ENCODE measurements around the gene LAPTM4A. TPM values are rescaled to one million over a fixed set of nuclear protein-coding genes. Genes with fewer than 3 reads are reported as not detected.
"Not testable (repeated sequence)": the region's sequence is repeated elsewhere in the genome, so short reads cannot be mapped to it uniquely, and the experiment has no call there.

LAPTM4A gene
- total RNA-seq, 1 donor from 2014 or later: 31.9 TPM

DNA sequence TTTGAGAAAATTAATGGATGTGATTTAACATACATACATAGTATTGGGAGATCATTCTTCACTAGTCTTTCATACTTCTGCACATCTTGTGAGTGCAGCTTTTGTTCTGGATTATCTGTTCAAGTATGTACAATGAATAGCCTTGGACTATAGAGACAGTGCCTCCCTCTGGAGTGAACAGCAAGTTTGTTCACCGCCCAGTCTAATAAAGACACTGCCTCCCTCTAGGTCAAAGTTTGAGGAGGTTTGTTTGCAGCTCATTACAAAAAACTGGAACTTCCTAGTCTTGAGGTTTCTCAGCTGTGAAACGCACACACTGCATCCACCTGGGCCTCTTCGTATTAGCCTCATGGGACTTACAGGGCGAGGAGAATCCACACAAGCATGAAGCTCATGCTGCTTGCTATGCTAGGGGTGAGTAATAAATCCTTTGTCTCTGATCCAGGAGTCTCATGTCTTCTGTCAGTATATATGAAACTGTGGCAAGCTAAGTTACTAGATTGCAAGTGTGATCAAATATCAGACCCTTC lies 26.0 kb upstream of the LAPTM4A start:
- intact Hi-C loops (cut with micrococcal nuclease): no loop called here

DNA sequence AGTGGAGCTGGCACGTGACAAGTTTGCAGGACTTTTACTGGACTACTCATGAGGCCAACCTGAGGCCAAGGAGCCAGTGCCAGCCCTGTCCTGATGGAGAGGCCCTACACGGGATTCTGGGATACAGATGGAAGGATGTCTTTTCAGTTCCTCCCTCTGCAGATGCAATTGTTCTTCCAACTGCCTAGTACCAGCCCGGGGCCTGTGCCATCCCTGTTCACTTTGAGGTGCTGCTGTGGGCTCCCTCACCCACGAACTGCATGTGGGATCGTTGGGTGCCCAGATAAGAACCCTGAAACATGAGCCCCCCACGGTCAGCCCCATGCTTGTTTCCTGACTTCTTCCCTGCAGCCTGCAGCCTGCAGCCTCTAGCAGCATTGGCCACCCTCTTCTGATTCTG lies 25.3 kb upstream of the LAPTM4A start:
- intact Hi-C loops (cut with micrococcal nuclease): no loop called here

DNA sequence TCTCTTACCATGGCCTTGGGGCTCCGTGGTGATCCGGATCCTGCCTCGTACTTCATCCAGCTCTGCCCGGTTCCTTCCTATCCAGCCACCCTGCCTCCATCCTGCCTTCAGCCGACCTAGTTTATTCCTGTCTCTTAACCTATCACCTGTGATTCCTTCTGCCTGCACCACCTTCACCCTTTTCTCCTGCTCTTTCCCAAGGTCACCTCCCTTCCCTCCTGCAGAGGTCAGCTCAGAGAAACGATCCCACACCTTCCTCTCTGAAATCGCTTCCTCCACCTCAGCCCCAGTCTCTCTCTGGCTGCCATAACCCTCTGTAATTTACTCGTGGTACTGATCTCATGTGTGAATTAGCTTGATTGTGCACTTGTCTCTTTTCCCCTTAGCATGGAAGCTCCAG lies 23.5 kb upstream of the LAPTM4A start:
- intact Hi-C loops (cut with micrococcal nuclease): no loop called here

DNA sequence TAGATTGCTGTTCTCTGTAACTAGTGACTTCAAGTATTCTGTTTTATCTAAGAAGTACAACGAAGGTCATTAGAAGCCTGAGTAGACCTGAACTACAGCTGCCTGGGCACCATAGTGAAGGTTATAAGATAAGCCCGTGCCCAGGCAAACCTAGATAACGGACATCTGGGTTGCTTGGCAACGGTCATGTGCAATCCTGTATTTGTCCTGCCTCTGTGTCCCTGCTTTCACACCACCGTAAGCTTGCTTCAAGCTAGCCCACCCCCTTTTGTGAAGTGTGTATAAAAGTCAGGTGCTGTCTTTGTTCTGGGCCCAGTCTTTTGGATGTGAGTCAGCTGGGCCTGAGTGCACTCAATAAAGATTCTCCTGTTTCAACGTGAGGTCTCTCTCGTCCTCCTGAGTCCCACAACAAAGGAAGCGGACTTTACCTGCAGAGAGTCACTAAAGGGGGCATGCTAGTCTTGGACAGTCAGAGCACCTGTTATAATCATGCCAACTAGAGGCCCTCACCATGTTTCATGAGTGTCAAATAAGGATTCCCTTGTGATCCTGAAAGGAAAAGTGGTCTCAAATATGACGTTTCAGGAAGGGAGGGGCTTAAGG lies 22.7 kb upstream of the LAPTM4A start:
- intact Hi-C loops (cut with micrococcal nuclease): not testable (repeated sequence)

DNA sequence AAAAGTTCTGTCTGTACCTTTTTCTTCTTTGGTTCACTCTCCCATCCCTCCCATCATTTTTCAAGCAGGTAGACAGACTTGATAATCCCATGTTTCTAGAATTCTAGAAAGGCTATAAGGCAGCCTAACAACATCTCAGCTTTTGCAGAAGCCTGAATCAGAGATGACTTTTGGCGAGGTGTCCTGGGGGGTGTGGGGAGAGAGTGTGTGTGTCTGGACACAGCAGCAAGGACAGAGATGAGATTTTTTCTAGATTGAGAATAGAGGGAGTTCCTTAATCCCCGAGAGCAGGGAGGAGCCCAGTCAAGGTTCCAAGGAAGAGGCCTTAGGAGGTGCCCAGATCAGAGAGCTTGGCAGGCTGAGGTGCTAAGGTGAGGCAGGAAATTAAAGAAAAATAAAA lies 22.0 kb upstream of the LAPTM4A start:
- intact Hi-C loops (cut with micrococcal nuclease): no loop called here

DNA sequence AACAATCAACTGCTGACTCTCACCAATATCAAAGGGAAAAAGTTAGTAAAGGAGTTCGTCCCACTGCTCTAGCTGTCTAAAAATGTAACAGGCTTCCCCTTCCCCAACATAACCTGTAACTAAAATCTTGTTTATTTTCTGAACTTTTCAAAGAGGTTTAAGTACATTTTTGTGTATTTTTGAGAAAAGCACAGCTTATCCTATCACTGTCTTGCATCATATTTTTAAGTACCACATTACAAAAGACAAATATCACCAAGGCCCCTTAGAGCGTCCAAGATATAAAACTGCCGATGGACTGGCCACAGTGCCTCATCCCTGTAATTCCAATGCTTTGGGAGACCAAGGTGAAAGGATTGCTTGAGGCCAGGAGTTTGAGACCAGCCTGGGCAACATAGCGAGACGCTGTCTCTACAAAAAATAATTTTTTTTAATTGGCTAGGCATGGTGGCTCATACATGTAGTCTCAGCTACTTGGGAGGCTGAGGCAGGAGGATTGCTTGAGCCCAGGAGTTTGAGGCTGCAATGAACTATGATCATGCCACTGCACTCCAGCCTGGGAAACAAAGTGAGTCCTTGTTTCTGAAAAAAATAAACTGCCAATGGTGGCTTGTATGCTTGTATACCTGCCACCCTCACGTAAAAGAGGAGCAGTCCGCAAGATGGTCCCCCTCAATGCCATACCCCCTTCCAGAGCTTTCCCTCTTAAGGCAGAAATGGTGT lies 21.2 kb upstream of the LAPTM4A start:
- intact Hi-C loops (cut with micrococcal nuclease): no loop called here

DNA sequence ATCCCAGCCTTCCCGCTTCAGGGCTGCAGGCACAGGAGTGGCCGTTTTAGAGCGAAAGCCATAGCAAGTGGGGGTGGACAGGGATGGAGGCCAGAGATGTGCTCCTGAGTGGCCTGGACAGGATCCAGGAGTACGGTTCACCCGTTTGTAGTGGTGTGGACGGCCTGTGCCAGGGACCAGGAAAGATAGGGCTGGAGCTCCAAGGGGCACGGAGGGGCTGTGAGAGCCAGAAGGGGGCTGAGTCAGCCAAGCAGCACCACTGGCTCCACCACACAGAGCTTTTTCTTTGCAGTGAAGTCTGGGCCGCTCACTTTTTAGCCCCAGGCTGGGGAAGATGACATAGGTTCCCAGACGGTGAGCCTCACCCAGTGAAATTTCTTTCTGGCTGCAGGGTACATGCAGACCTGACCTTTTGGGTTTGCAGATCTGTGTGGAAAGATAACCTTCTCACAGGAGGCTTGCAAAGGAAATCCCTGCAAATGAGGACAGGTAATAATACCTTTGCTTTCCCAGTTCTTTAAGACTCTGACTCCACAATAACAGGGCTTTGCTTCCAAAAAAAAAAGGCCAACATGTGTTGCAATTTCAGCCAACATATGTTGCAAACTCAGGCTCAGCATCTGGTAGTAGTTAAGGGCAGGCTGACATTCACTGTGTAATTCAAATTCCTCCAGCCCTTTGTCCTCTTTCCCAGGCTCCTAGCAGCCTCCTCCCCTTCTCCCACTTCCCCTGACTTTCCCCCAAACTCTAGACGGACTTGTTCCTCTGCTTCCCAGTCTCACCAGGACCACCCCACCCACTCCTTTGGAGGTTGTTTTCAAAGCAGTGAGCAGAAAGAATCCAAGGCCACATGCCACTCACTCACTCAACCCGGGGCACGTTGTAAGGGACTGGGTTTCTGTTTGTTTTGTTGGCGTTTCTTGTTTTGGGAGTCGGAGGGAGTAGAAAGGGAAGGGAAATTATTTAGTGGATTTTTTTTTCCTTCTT lies 20.3 kb upstream of the LAPTM4A start:
- intact Hi-C loops (cut with micrococcal nuclease): no loop called here

DNA sequence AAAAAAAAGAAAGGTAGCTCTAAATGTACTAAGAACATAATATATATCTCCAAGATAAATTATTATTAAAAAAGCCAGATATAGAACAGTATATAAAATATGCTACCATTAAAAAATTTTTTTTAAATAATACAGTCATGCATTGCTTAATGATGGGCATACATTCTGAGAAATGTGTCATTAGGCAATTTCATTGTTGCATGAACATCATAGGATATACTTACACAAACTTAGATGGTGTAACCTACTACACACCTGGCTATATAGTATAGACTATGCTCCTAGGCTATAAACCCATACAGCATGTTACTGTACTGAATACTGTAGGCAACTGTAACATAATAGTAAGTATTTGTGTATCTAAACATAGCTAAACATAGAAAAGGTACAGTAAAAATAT lies 18.3 kb upstream of the LAPTM4A start:
- intact Hi-C loops (cut with micrococcal nuclease): no loop called here

DNA sequence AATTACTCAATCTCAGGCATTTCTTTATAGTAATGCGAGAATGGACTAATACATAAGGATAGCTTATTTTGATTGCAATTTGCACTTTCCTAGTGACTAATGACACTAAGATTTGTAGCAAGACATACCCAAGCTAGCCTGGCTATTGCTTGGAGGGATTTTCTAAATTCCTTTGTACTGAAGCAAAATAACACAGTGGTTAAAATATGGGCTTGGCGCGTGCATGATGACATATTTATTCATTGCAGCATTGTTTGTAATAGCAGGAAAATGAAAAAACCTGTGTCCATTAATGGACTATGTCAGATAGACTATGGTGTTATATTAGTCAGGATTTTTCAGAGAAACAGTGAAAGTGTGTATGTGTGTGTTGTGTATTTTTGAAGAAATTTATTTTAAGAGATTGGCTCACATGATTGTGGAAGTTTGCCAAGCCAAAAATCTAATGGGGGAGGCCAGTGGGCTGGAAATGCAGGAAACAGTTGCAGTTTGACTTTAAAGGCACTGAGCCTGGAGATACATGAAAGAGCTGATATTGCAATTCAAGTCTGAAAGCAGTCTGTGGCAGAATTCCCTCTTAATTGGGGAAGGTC lies 16.7 kb upstream of the LAPTM4A start:
- intact Hi-C loops (cut with micrococcal nuclease): no loop called here

DNA sequence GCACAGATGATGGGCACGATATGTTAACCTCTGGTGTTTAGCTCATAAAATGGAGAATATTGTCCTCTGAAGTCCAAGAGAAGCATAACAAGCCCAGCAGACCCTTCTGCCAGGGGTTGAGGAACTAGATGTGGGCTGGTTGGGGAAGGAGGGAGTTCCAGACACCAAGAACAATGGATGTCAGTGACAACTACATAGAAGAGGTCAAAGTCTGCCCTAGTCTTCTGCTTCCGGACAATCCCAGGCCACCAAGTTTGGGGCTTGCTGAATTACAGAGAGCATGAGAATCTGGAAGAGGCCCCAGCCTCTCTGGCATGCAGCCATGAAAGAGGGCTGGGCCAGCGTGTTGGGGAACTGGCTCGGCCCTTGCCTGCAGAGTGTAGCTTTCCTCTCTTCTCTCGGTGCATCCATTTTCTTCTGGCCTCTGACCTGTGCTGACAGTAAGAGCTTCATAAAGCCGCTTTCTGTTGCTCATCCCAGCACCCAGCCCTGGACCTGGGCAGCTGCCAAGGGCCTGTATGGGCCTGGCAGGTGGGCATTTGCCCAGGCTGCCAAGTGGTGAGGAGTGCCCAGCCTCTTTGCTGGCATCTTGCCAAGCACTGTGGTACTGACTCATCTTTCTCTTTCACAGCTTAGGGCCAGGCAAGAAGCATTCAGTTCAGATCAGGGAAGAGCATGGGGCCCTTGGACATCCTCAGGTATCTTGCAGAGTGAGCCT lies 14.6 kb upstream of the LAPTM4A start:
- intact Hi-C loops (cut with micrococcal nuclease): no loop called here

DNA sequence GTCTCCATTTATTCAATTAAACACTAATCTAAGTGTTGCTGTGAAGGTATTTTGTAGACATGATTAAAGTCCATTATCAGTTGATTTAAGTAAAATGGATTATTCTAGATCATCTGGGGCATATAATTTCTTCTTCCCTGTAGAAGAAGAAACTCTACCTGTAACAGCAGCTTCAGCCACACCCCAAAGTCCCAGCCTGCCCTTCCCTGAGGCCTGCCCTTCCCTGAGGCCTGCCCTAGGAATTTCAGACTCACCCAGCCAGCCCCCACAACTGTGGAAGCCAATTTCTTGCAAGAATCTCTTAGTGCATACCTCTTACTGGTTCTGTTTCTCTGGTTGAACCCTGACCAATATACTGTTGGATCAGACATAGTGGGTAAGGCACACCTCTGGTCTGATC lies 13.4 kb upstream of the LAPTM4A start:
- intact Hi-C loops (cut with micrococcal nuclease): no loop called here

DNA sequence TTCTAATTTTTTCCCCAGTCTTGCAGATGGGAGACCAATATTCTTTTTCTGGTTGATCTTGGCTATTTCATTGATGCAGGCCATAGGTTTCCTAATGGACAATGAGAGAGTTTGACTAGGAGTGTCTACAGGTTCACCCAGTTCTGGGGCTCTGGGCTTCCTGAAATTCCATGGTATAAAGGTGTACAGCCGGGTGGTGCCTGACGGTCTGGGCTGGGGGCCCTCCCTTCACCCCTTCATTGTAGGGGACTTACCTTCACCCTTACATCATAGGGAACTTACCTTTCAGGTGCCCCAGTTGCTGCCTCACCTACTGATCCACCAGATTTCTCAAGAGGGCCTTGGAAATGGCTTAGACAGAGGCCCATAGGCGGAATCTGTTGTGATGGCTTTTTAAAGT lies 13.0 kb upstream of the LAPTM4A start:
- intact Hi-C loops (cut with micrococcal nuclease): no loop called here

DNA sequence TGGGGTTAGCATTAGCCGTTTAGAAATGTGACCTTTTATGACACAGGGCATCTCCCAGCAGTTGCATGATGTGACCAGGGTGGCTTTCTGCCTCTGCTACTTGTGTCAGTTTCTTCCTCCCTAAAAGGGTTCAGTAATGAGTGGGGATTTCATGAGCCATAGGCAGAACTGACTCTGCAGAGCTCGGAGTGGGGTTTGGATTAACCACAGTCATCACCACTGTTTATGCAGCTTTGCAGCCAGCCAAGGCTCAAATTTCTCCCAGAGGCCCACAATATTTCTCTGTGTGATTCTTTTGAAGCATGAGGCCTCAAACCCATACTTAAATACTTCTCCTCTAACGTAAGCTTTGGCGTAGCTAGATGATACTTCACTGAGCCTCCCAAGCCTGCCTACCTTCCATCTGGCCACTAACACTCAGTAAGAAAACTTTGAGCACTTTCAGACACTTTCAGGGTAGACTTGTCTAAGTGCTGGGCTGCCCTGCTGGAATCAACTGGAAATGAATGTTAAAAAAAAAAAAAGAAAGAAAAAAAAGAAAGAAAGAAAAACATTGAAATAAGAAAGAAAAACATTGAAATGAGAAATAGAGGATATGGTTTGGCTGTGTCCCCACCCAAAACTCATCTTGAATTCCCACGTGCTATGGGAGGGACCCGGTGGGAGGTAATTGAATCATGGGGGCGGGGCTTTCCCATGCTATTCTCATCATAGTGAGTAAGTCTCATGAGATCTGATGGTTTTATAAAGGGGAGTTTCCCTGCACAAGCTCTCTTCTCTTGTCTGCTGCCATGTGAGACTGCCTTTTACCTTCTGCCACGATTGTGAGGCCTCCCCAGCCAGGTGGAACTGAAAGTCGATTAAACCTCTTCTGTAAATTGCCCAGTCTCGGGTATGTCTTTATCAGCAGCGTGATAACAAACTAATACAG lies 11.5 kb upstream of the LAPTM4A start:
- intact Hi-C loops (cut with micrococcal nuclease): no loop called here

DNA sequence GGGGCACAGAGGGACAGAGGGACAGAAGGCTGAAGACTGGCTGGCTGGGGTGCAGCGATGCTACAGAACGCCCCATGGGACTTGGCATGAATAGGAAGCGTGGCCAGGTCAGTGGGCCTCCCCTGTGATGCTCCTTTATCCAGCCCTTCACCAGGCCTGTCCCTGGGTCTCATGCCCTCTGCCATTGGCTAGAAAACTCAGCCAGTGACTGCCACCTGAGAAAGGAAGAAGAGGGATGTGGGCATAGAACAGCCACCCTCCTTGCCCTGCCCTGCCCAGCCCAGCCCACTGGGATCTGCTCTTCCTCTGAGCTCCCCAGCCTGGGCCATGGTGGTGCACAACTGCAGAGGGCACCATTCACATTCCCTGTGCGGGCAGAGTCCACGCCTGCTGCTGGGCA lies 10.5 kb upstream of the LAPTM4A start:
- intact Hi-C loops (cut with micrococcal nuclease): no loop called here

DNA sequence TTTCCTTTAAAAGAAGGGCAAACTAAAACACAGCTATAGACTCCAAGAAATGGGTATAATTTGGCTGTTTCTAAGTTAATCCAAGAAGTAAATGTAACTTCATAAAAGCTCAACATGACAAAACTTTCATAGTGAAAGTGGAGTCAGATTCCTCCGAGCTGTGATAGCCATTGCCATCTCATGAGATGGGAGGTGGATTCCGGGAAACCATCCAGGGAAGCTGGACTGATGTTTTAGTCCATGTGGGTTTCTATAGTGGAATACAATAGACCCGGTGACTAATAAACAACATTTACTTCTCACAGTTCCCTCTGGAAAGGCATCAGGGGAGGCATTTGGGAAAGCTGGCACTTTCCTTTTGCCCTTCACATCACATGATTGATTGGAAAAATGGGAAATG lies 10.0 kb upstream of the LAPTM4A start:
- intact Hi-C loops (cut with micrococcal nuclease): no loop called here

DNA sequence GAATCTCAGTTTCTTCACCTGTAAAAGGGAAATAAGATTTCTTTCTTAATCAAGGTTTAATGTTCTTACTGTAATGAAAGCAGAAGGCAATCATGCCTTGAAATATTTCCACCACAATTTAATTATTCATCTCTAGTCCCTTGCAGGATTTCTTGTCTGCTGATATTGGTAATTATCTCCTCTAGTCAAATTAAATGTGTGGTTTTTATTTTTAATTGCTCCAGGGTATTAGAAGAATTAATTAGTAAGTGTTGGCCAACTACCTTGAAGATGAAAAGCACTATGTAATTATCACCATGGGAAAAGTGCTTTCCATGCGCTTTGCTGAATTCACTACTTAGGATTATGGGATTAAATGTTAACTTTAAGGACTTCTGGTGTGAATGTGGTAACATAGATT lies 8.7 kb upstream of the LAPTM4A start:
- intact Hi-C loops (cut with micrococcal nuclease): no loop called here

DNA sequence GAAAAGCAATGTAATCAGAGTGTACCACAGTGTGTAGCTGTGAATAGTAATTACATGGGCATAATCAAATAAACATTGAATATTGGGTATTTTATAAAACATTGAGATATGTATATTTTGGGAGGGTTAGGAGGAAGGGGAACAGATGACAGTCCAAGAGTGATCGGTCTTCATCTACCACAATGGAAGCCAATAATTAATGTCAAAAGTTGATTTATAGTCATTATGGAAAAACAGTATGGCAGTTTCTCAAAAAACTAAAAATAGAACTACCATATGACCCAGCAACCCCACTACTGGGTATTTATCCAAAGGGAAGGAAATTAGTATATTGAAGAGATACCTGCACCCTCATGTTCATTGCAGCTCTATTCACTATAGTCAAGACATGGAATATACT lies 5.8 kb upstream of the LAPTM4A start:
- intact Hi-C loops (cut with micrococcal nuclease): no loop called here

DNA sequence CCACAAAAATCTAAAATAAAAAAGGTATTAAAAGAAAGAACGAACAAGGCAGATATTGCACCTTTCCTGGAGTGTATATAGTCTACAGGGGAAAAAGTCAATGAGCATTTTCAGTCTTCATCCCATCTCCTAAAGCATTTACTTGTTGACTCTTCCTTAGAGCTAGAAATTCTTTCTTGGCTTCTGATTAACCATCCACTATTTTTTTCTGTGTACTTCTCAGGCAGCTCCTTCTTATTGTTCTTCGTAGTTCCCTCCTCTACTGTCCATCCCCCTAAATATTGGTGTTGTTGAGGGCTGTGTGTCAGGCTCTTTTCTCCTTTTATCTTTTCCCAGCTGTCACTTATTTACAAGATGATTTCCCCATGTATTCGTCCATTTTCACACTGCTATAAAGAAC lies 3.5 kb upstream of the LAPTM4A start:
- intact Hi-C loops (cut with micrococcal nuclease): loop anchor here (5.0 kb wide), 2 partner anchors 83 to 693 kb away; no protein-coding TSS in a partner anchor

DNA sequence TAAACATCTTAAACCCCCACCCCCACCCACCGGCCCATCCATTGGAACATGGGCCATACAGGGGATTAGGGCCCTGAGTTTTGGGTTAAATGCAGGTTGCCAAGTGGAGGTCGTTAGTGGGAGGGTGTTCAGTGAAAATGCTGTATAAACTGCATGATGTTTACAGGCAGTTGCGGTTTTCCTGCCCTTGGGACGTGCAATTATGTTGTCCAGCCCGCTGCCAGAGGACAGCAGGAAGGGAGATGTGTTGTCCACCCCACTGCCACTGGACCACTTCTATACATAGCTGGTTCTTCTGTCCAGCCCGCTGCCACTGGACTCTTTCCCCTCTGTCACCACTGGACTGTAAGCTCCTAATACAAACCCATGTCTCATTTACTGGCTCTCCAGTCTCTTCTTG lies 2.7 kb upstream of the LAPTM4A start:
- intact Hi-C loops (cut with micrococcal nuclease): loop anchor here (5.0 kb wide), 2 partner anchors 82 to 692 kb away; no protein-coding TSS in a partner anchor
